A204.1 (cell line): ENCODE results near the gene SCFD2.
"Not testable (repeated sequence)": the region's sequence is repeated elsewhere in the genome, so short reads cannot be mapped to it uniquely, and the experiment has no call there.

ENCODE experiments used
- FAIRE-seq: peaks from 2 replicates; lab custom pipeline; 2012; peaks lifted over from hg19 to GRCh38; lab: Jason Lieb, UNC

SCFD2 gene

GRCh38 chr4:53365486-53366300 is at the start of gene SCFD2:
TSS of gene SCFD2 (minus strand) at chr4:53366061.
- peak; percentile 91 for FAIRE-seq

GRCh38 chr4:53409479-53409878 is 43.6 kb upstream of the SCFD2 start:
- not testable (repeated sequence) for FAIRE-seq

- FAIRE-seq = no peak
Observed at GRCh38 chr4:53380221-53380620, 14.4 kb upstream of the SCFD2 start.

- no peak for FAIRE-seq
Observed at GRCh38 chr4:53378171-53378482, 12.3 kb upstream of the SCFD2 start.

- FAIRE-seq = peak; percentile 37
Observed at GRCh38 chr4:53377319-53378170, 11.7 kb upstream of the SCFD2 start, which contains the start of gene FIP1L1. TSS of gene FIP1L1 (plus strand) at chr4:53377641. CDS start at chr4:53377839, 198 bp downstream.

GRCh38 chr4:53376900-53377299 is 11.0 kb upstream of the SCFD2 start:
- FAIRE-seq = no peak

GRCh38 chr4:53374777-53375258 is 9.0 kb upstream of the SCFD2 start:
- no peak for FAIRE-seq

GRCh38 chr4:53371843-53372521 is 6.1 kb upstream of the SCFD2 start:
- FAIRE-seq = no peak

- FAIRE-seq = no peak
Observed at GRCh38 chr4:53371049-53371448, 5.2 kb upstream of the SCFD2 start.

GRCh38 chr4:53367721-53368120 is 1.9 kb upstream of the SCFD2 start:
- FAIRE-seq = no peak

- FAIRE-seq = no peak
Observed at GRCh38 chr4:53366301-53366716, 448 bp upstream of the SCFD2 start.

- FAIRE-seq = no peak
Observed at GRCh38 chr4:53365121-53365485, 758 bp downstream of the SCFD2 start.

GRCh38 chr4:53364624-53365023 is 1.2 kb downstream of the SCFD2 start:
- no peak for FAIRE-seq

GRCh38 chr4:53362093-53362492 is 3.8 kb downstream of the SCFD2 start:
- no peak for FAIRE-seq

GRCh38 chr4:53361451-53361850 is 4.4 kb downstream of the SCFD2 start:
- FAIRE-seq = no peak

- FAIRE-seq = no peak
Observed at GRCh38 chr4:53355930-53356521, 9.8 kb downstream of the SCFD2 start.

- FAIRE-seq = no peak
Observed at GRCh38 chr4:53354012-53354722, 11.7 kb downstream of the SCFD2 start.

- FAIRE-seq = no peak
Observed at GRCh38 chr4:53349091-53349491, 16.8 kb downstream of the SCFD2 start.

- no peak for FAIRE-seq
Observed at GRCh38 chr4:53348046-53348445, 17.8 kb downstream of the SCFD2 start.

- no peak for FAIRE-seq
Observed at GRCh38 chr4:53346920-53347852, 18.7 kb downstream of the SCFD2 start.
